Left lung (tissue), 10 donors: ENCODE results near the gene TMEM123. TPM values are rescaled to one million over a fixed set of nuclear protein-coding genes. Genes with fewer than 3 reads are reported as not detected.
A peak's percentile ranks its signal among the peaks of the same experiment; 100 is the strongest.
"Not testable (repeated sequence)": the region's sequence is repeated elsewhere in the genome, so short reads cannot be mapped to it uniquely, and the experiment has no call there.

Experiments used
- ATAC-seq: fragments of 200-7000 bp; cut with Tn5 transposase; one replicate; pipeline ENCODE4 v1.9.1; 2020; ENCODE audit warnings: moderate library complexity
- DNase-seq, 4 donors: peaks; one replicate each; pipeline ENCODE4 v3.0.0-alpha.2; 2013 to 2020
- H3K27ac ChIP-seq, 2 donors: fragments of 200-600 bp; sonication (generic) in 1 of 2; one replicate each; pipeline versions ENCODE4 v1.5.0 to v1.8.0; 2020 to 2021
- H3K27me3 ChIP-seq, 2 donors: fragments of 200-600 bp; sonication (generic) in 1 of 2; one replicate each; pipeline versions ENCODE4 v1.5.0 to v1.8.0; 2020 to 2021
- H3K36me3 ChIP-seq, 2 donors: fragments of 200-600 bp; sonication (generic) in 1 of 2; one replicate each; pipeline versions ENCODE4 v1.5.0 to v1.8.0; 2020 to 2021
- H3K4me1 ChIP-seq, 2 donors: fragments of 200-600 bp; one replicate each; pipeline ENCODE4 v1.8.0; 2021
- H3K4me3 ChIP-seq, 2 donors: fragments of 200-600 bp; sonication (generic) in 1 of 2; one replicate each; pipeline versions ENCODE4 v1.5.0 to v1.8.0; 2020 to 2021; ENCODE audit warnings: mild to moderate bottlenecking in 1 of 2
- H3K9me3 ChIP-seq, 2 donors: fragments of 200-600 bp; sonication (generic) in 1 of 2; one replicate each; pipeline versions ENCODE4 v1.5.0 to v1.8.0; 2020 to 2021
- intact Hi-C, 2 donors: fragments of 100-400 bp; cut with DNase I; formaldehyde crosslinking; loops; one replicate each; pipeline versions ENCODE4 v1.11.2 to v1.14.2; 2022
- polyA plus RNA-seq, 6 donors: library from polyadenylated mRNA; unstranded; fragments of 120-200 nt; gene quantifications; one replicate each; pipeline ENCODE4 v1.2.1, GENCODE V29; 2013; ENCODE audit not compliant: insufficient read length in 6 of 6
- total RNA-seq, 2 donors: library from RNA; stranded (reverse); fragmentation: NEBNext Ultra II Directional; extraction: Animal tissue kit (Norgen Biotek cat#: 25700); gene quantifications; one replicate each; pipeline ENCODE4 v1.2.1, GENCODE V29; 2021
- TF ChIP-seq, protein P1 (sequence below), 2 donors: fragments of 200-600 bp; sonication (generic) in 1 of 2; IDR thresholded peaks; one replicate each; pipeline versions ENCODE4 v1.5.0 to v1.8.0; 2021; ENCODE audit warnings: antibody characterized with exemption in 2 of 2
- donor health status: DM: no; HTN: yes; CAD: no.
- donor health status: DM: no; HTN: no; CAD: no.

TMEM123 gene
- total and polyA plus RNA-seq, 8 donors = 127 to 351 (median 260) TPM

DNA sequence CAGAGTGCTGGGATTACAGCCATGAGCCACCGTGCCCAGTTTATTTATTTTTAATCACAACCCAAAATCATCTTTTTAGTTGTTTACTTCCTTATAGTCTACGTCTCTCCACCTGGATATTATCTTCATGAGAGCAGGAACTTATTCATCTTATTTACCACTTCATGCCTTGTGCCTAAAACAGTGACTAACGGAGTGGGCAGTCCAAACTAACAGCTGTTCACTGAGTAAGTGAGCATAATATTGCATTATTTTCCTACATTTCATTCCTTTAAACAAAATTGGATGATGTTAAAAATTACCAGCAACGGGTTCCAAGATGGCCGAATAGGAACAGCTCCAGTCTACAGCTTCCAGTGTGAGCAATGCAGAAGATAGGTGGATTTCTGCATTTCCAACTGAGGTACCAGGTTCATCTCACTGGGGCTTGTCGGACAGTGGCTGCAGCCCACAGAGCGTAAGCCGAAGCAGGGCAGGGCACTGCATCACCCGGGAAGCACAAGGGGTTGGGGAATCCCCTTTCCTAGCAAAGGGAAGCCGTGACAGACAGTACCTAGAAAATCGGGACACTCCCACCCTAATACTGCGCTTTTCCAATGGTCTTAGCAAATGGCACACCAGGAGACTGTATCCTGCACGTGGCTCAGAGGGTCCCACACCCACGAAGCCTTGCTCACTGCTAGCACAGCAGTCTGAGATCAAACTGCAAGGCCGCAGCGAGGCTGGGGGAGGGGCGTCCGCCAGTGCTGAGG lies 14.1 kb downstream of the TMEM123 start:
- DNase-seq = peak in 1 of 4 donors; percentile 76
- TF ChIP-seq, protein P1, sequence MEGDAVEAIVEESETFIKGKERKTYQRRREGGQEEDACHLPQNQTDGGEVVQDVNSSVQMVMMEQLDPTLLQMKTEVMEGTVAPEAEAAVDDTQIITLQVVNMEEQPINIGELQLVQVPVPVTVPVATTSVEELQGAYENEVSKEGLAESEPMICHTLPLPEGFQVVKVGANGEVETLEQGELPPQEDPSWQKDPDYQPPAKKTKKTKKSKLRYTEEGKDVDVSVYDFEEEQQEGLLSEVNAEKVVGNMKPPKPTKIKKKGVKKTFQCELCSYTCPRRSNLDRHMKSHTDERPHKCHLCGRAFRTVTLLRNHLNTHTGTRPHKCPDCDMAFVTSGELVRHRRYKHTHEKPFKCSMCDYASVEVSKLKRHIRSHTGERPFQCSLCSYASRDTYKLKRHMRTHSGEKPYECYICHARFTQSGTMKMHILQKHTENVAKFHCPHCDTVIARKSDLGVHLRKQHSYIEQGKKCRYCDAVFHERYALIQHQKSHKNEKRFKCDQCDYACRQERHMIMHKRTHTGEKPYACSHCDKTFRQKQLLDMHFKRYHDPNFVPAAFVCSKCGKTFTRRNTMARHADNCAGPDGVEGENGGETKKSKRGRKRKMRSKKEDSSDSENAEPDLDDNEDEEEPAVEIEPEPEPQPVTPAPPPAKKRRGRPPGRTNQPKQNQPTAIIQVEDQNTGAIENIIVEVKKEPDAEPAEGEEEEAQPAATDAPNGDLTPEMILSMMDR (IDR thresholded peaks at IDR 0.05) = no peak
- Histone ChIP-seq H3K36me3 (peaks cover 0 to 5% of the 10 kb centered on the region in 2 donors), H3K4me3 (no peak overlapping the region), H3K27me3 (no peaks in the 10 kb centered on the region), H3K9me3 (no peaks in the 10 kb centered on the region), H3K27ac (no peak overlapping the region), H3K4me1 (peaks cover 4 to 30% of the 10 kb centered on the region in 2 donors)
- no peak for ATAC-seq
- intact Hi-C loops = no loop called here

DNA sequence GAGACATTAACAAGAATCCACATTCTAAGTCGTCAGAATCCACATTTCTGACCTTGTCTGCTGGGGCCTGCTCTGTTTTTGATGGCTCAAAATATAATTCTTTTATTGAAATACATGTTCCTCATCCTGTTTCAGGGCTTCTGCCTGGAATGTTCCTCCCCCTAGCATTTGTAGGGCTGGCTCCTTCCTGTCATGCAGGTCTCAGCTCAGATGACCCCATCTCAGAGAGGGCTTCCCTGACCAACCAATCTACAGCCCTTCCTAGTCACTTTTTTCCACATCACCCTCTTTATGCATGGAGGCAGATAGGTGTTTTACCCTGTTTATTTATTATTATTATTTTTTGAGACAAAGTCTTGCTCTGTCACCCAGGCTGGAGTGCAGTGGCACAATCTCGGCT lies 14.8 kb downstream of the TMEM123 start:
- Histone ChIP-seq H3K4me3 (no peak overlapping the region), H3K9me3 (no peaks in the 10 kb centered on the region), H3K27ac (no peak overlapping the region), H3K4me1 (peaks cover 4 to 30% of the 10 kb centered on the region in 2 donors), H3K27me3 (no peaks in the 10 kb centered on the region), H3K36me3 (peaks cover 0 to 5% of the 10 kb centered on the region in 2 donors)
- no peak for DNase-seq
- intact Hi-C loops = no loop called here
- ATAC-seq = no peak
- TF ChIP-seq, protein P1 (IDR thresholded peaks at IDR 0.05) = no peak

DNA sequence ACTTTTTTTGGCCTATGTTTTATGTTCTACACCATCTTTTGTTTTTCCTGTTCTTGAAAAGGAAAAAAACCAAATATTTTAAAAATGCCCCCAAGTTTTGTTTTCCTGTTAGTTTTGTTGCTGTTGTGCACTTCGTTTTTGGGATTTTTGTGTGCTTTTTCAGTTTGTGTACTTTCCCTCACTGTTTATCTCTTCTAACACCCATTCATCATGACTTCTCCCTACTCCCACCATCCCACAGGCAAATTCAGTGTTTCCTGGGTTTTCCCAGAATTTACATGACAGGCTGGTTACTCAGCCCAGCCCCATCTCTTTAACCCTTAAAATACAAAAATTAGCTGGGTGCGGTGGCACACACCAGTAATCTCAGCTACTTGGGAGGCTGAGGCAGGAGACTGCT lies 15.6 kb downstream of the TMEM123 start:
- H3K27me3 ChIP-seq = no peaks in the 10 kb centered on the region
- H3K36me3 ChIP-seq = peaks cover 0 to 12% of the 10 kb centered on the region in 2 donors
- no peak for ATAC-seq
- H3K4me1 ChIP-seq = peaks cover 4 to 30% of the 10 kb centered on the region in 2 donors
- no peaks in the 10 kb centered on the region for H3K9me3 ChIP-seq
- TF ChIP-seq, protein P1 (IDR thresholded peaks at IDR 0.05) = no peak
- DNase-seq = no peak
- H3K4me3 ChIP-seq = no peak overlapping the region
- intact Hi-C loops = no loop called here
- H3K27ac ChIP-seq = peak overlapping the region in 1 of 2 donors; percentile 41

DNA sequence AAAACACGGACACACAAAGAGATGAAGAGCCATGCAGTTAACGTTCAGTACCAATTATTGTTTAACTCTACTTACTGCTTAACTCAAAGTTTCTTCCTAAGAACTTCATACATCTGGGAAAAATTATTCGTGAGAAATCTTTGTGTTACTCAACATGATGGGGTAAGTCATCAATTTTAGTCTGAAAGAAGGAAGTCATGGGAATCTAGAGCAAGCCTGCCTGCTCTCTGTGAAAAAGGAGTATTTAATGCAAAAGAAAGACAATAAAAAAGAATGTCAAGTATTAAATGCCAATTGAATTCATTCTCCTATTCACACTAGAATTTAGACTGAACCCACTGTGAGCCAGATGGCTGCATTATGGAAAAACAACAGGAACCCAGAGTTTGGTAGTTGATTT lies 16.0 kb downstream of the TMEM123 start:
- no peak for ATAC-seq
- peaks cover 4 to 30% of the 10 kb centered on the region in 2 donors for H3K4me1 ChIP-seq
- peaks cover 0 to 12% of the 10 kb centered on the region in 2 donors for H3K36me3 ChIP-seq
- no peaks in the 10 kb centered on the region for H3K27me3 ChIP-seq
- H3K27ac ChIP-seq = peak overlapping the region in 1 of 2 donors; percentile 41
- no peaks in the 10 kb centered on the region for H3K9me3 ChIP-seq
- H3K4me3 ChIP-seq = no peak overlapping the region
- TF ChIP-seq, protein P1 (IDR thresholded peaks at IDR 0.05) = no peak
- intact Hi-C loops = no loop called here
- DNase-seq = no peak

DNA sequence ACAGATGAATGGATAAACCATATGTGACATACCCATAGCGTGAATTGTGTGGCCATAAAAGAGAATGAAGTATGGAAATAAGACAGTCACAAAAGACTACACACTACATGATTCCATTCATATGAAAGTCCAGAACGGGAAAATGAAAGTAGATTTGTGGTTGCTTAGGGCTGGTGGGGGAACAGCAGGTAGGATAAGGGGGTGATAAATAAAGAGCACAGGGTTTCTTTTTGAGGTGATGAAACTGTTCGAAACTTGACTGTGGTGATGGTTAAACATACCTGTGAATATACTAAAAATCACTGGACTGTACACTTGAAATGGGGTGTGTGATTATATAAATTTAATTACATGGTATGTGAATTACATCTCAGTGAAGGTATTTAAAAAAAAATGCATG lies 16.9 kb downstream of the TMEM123 start:
- peaks cover 4 to 30% of the 10 kb centered on the region in 2 donors for H3K4me1 ChIP-seq
- intact Hi-C loops = no loop called here
- no peaks in the 10 kb centered on the region for H3K27me3 ChIP-seq
- peaks cover 0 to 12% of the 10 kb centered on the region in 2 donors for H3K36me3 ChIP-seq
- H3K9me3 ChIP-seq = no peaks in the 10 kb centered on the region
- ATAC-seq (no peak), DNase-seq (no peak)
- H3K4me3 ChIP-seq = no peak overlapping the region
- no peak overlapping the region for H3K27ac ChIP-seq
- TF ChIP-seq, protein P1 (IDR thresholded peaks at IDR 0.05) = no peak

DNA sequence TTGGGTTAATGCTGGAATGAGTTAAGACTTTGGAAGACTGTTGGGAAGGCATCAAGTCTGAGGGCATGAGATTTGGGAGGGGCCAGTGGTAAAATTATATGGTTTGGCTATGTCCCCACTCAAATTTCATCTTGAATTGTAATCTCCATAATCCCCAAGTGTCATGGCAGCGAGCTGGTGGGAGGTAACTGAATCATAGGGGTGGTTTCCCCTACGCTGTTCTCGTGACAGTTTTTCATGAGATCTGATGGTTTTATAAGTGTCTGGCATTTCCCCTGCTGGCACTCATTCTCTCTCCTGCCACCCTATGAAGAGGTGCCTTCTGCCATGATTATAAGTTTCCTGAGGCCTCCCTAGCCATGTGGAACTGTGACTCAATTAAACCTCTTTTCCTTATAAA lies 19.0 kb downstream of the TMEM123 start:
- H3K27me3 ChIP-seq, H3K9me3 ChIP-seq, H3K36me3 ChIP-seq, intact Hi-C loops, ATAC-seq, DNase-seq, H3K4me3 ChIP-seq, H3K27ac ChIP-seq: not testable (repeated sequence)
- peaks cover 9 to 38% of the 10 kb centered on the region in 2 donors for H3K4me1 ChIP-seq

DNA sequence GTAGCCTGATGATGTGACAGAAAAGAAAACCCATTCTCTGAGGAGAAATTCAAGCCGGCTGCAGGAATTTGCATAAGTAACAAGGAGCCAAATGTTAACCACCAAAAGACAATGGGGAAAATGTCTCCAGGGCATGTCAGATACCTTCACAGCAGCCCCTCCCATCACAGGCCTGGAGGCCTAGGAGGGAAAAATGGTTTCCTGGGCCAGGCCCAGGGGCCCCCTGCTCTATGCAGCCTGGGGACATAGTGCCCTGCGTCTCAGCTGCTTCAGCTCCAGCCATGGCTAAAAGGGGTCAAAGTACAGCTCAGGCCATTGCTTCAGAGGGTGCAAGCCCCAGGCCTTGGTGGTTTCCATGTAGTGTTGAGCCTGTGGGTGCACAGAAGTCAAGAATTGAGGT lies 20.0 kb downstream of the TMEM123 start:
- peak in 1 of 4 donors; percentile 34 for DNase-seq
- peaks cover 9 to 39% of the 10 kb centered on the region in 2 donors for H3K4me1 ChIP-seq
- H3K27me3 ChIP-seq, ATAC-seq, H3K27ac ChIP-seq, intact Hi-C loops, H3K4me3 ChIP-seq, H3K36me3 ChIP-seq, H3K9me3 ChIP-seq: not testable (repeated sequence)
